GM13976 (cell line): ENCODE measurements around the gene ELOB.

Experiments used
- DNase-seq: peaks from one replicate; pipeline ENCODE4 v3.0.0; 2012; ENCODE audit warnings: low spot score
- in situ Hi-C: fragments of 300-500 bp; cut with MboI; formaldehyde crosslinking; loops from one replicate; pipeline ENCODE4 v1.12.0; 2022; ENCODE audit warnings: low sequenced_read_pairs, mixed read lengths, inconsistent platforms; ENCODE audit not compliant: unreplicated experiment
- TF ChIP-seq, protein P1 (sequence below): IDR thresholded peaks from 2 replicates; pipeline ENCODE4 v1.5.1; 2012; ENCODE audit warnings: borderline replicate concordance, mild to moderate bottlenecking; ENCODE audit not compliant: insufficient read depth; ENCODE audit errors: extremely low read depth, missing control alignments, control extremely low read depth

ELOB gene

DNA sequence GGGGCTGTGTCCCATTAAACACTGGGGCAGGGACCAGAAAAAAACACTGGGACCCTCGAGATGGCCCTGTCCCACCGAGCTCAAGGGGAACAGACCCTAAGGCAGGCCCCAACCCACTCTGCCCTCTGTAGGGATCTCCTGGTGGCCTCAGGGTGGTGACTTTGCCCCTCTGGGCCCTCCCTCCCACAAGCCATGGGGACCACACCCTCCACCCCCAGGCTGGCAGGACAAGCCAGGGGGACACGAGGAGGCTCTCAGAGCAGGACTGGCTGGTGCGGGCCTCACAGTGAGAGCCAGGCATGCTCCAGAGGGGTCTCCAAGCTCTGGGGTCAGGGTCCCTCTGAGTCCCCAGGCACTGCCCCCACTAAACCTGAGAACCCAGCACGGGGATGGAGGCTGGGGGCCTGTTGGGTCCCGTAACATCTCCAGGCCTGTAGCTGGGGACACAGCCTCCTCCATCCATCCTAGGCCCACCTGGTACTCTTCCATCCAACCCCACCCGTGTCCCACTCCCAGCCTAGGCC lies 39.1 kb downstream of the ELOB start:
- in situ Hi-C loops: no loop called here
- DNase-seq: no peak
- TF ChIP-seq, protein P1, sequence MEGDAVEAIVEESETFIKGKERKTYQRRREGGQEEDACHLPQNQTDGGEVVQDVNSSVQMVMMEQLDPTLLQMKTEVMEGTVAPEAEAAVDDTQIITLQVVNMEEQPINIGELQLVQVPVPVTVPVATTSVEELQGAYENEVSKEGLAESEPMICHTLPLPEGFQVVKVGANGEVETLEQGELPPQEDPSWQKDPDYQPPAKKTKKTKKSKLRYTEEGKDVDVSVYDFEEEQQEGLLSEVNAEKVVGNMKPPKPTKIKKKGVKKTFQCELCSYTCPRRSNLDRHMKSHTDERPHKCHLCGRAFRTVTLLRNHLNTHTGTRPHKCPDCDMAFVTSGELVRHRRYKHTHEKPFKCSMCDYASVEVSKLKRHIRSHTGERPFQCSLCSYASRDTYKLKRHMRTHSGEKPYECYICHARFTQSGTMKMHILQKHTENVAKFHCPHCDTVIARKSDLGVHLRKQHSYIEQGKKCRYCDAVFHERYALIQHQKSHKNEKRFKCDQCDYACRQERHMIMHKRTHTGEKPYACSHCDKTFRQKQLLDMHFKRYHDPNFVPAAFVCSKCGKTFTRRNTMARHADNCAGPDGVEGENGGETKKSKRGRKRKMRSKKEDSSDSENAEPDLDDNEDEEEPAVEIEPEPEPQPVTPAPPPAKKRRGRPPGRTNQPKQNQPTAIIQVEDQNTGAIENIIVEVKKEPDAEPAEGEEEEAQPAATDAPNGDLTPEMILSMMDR: no peak

DNA sequence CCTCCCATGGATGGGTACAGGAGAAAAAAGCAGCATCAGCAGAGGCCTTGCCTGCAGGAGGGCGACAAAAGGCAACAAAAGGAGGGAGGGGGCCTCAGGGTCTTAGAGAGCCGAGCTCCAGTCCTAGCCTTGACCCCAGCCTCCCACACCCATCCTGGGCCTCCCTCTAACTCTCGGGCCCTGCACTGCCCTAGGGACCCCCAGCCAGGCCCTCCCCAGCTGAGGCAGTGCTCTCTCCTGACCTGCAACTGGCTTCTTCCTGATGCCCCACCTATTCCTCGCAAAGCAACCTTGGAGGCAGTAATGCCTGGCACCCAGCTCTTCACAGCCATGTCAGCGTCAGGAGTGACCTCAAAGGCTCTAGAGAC lies 39.9 kb downstream of the ELOB start:
- in situ Hi-C loops: no loop called here
- TF ChIP-seq, protein P1: no peak
- no peak for DNase-seq

DNA sequence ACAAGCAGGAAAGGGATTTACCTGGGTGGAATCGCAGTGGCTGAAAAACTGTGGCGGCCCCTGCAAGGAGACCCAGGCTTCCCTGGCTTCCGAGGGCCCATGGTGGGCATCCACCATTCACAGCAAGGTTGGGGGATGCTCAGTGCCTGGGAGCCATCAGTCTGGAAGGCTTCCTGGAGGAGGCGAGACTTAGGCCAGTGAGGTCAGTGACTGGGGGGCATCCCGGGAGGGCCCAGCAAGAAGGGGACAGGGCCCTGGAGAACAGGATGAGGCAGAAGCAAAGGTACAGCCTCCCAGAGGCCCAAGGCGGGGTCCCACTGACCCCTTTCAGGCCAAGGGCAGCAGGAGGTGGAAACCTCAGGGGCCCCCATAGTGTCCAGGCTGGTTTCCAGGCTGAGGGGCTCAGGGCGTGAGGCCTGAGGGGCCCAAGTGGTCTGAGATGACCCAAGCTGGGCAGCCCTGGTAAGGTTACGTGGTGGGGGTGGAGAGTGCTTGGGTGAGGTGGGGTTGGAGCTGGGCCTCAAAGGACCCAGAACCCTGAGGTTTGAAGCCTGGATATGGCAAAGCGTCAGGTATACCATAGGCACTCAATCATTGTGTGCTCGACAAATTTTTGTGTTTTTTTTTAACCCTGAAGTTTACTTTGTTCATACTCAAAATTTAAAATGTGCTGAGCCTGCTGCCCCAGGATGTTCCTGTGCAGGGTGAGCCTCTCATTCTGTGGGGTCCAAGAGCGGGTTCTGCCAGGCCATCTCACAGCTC lies 40.4 kb downstream of the ELOB start:
- in situ Hi-C loops: no loop called here
- DNase-seq: no peak
- TF ChIP-seq, protein P1: no peak

DNA sequence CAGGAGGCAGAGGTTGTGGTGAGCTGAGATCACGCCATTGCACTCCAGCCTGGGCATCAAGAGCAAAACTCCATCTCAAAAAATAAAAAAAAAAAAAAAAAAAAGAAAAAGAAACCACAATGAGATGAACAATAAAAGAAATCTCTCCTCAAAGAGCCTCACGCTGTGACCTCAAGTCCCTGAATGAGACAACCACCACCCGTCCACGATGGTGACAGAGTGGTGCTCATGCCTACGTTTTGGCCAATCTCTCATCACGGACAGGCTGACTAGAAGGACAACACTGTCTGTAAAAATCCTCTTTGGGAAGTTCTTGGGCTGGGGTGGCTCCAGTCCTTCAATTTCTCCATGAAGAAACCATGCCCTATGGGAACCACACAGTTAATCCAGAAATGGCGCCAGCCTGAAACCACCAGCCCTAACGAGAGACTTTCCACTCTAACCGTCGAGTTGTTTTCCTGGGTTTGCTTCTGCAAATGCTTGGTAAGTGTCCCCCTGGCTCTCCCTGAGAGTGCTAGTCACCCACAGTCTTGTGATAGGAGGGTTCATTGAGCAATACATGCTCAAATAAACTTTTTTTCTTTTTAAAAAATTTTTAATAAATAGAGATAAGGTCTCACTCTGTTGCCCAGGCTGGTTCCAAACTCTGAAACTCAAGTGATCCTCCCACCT lies 42.1 kb downstream of the ELOB start:
- no peak for DNase-seq
- in situ Hi-C loops: no loop called here
- TF ChIP-seq, protein P1: no peak

DNA sequence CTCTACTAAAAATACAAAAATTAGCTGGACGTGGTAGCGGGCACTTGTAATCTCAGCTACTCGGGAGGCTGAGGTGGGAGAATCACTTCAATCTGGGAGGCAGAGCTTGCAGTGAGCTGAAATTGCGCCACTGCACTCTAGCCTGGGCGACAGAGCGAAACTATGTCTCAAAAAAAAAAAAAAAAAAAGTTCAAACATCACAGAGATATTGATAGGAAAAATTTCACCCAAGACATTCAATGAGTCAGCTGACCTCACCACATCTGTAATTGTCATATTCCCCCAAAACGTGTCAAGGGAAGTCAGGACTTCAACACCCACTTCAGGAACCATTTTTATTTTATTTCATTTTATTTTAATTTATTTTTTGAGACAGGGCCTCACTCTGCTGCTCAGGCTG lies 49.0 kb downstream of the ELOB start:
- DNase-seq: no peak

DNA sequence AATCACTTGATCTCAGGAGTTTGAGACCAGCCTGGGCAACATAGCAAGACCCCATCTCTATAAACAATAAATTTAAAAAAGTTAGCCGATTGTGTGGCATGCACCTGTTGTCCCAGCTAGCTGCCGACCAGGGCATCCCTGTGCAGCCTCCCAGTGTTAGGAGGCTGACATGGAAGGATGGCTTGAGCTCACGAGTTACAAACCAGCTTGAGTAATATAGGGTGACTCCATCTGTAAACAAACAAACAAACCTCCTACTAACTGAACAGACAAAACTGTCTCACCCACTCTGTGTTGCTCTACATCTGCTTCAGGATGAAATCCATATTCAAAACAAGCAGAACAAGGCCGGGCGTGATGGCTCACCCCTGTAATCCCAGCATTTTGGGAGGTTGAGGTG lies 50.2 kb downstream of the ELOB start:
- no peak for DNase-seq
- in situ Hi-C loops: no loop called here
- TF ChIP-seq, protein P1: no peak

More for the DNA sequence above, 49.0 kb downstream of the ELOB start:
- in situ Hi-C loops: no loop called here
- TF ChIP-seq, protein P1: no peak
